Epidermal melanocyte (primary cell): Measurements from ENCODE around the gene C9orf72.
"Not testable (repeated sequence)": the region's sequence is repeated elsewhere in the genome, so short reads cannot be mapped to it uniquely, and the experiment has no call there.

ENCODE experiments used
- DNase-seq: peaks from one replicate; pipeline ENCODE4 v3.0.0; 2011; ENCODE audit warnings: low spot score; ENCODE audit not compliant: insufficient read length

C9orf72 gene

GRCh38 chr9:27572918-27573633, at the start of gene C9orf72:
C9orf72 (minus strand) TSS chr9:27573481; CDS start chr9:27567120, 6,361 bp downstream.
- peak; percentile 32 for DNase-seq

GRCh38 chr9:27622693-27623340, 49.5 kb upstream of the C9orf72 start:
- DNase-seq: no peak

GRCh38 chr9:27619743-27620142, 46.5 kb upstream of the C9orf72 start:
- no peak for DNase-seq

GRCh38 chr9:27618066-27618465, 44.8 kb upstream of the C9orf72 start:
- DNase-seq: no peak

- DNase-seq: no peak
These were observed 41.3 kb upstream of the C9orf72 start for GRCh38 chr9:27614551-27614950.

- not testable (repeated sequence) for DNase-seq
These were observed 38.8 kb upstream of the C9orf72 start for GRCh38 chr9:27612036-27612435.

GRCh38 chr9:27610622-27611021, 37.3 kb upstream of the C9orf72 start:
- no peak for DNase-seq

- no peak for DNase-seq
These were observed 29.7 kb upstream of the C9orf72 start for GRCh38 chr9:27602954-27603353.

- no peak for DNase-seq
These were observed 29.0 kb upstream of the C9orf72 start for GRCh38 chr9:27602142-27602861.

GRCh38 chr9:27601396-27601795, 28.1 kb upstream of the C9orf72 start:
- no peak for DNase-seq

- DNase-seq: no peak
These were observed 27.0 kb upstream of the C9orf72 start for GRCh38 chr9:27600256-27600655.

- DNase-seq: no peak
These were observed 26.6 kb upstream of the C9orf72 start for GRCh38 chr9:27599870-27600238.

- no peak for DNase-seq
These were observed 26.0 kb upstream of the C9orf72 start for GRCh38 chr9:27599102-27599869.

GRCh38 chr9:27595733-27596132, 22.5 kb upstream of the C9orf72 start:
- DNase-seq: no peak

GRCh38 chr9:27591672-27592071, 18.4 kb upstream of the C9orf72 start:
- DNase-seq: no peak

GRCh38 chr9:27591093-27591492, 17.8 kb upstream of the C9orf72 start:
- DNase-seq: no peak

GRCh38 chr9:27590651-27591050, 17.4 kb upstream of the C9orf72 start:
- DNase-seq: no peak

- no peak for DNase-seq
These were observed 16.2 kb upstream of the C9orf72 start for GRCh38 chr9:27589462-27589861.

- DNase-seq: no peak
These were observed 13.0 kb upstream of the C9orf72 start for GRCh38 chr9:27586304-27586703.

GRCh38 chr9:27584931-27585330, 11.7 kb upstream of the C9orf72 start:
- no peak for DNase-seq

GRCh38 chr9:27582794-27583193, 9.5 kb upstream of the C9orf72 start:
- DNase-seq: no peak

- DNase-seq: no peak
These were observed 8.5 kb upstream of the C9orf72 start for GRCh38 chr9:27581826-27582225.
